Central memory CD4-positive, alpha-beta T cell (primary cell): ENCODE results near the gene BIRC2.

Experiments
- DNase-seq: peaks from one replicate; pipeline ENCODE4 v3.0.0; 2022

BIRC2 gene

GRCh38 chr11:102406099-102406498 lies 59.1 kb downstream of the BIRC2 start:
- no peak for DNase-seq

GRCh38 chr11:102407901-102408300 lies 60.9 kb downstream of the BIRC2 start:
- DNase-seq: no peak

DNA sequence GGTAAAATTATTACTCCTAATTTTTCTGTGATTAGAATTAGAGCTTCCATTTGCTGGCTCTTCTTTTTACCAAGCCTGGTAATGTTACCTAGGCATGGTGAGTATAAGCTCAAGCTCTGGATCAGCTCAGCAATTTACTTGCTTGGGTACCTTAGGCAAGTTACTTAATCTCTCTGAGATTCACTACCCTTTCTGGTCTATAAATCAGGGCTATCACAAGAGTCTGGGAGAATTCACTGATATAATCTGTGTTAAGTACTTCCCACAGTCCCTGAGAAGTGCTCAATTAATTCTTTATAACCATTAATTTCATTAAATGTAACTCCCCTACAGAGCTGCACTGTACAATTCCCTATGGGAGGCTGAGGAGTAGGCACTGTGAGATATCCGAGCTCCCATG lies 61.3 kb downstream of the BIRC2 start:
- no peak for DNase-seq

DNA sequence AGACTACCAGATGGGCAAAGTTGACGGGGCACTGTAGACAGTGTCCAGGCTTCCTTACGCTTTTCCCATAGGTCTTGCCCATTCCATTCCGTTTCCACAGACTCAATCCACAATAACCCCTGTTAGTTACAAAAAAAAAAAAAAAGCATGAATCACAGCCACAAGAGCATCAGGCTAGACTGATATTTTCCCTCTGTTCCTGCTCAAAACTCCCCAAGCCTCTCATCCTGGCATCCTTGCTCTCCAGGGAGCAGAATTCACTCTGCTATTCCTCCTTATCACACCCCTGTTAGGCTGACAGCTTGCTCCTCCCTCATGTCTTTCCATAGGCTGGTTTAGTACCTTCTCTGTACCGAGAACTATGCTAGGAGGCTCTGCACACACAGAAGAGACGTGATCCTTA lies 63.4 kb downstream of the BIRC2 start:
- no peak for DNase-seq

GRCh38 chr11:102411142-102411541 lies 64.1 kb downstream of the BIRC2 start:
- no peak for DNase-seq

DNA sequence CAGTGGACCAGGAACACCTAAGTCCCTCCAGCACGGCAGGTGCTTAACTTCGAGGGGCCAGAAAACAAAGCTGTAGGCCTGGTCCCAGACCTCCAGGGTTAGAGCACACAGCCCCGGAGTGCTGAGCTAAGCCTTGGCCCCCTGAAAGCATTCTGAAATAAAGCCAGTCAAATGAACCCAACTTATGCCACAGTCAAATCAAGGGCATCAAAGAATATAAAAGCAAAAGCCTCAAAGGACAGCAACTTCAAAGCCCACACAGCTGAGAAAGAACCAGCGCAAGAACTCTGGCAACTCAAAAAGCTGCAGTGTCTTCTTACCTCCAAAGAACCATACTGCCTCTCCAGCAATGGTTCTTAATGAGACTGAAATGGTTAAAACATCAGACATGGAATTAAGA lies 66.5 kb downstream of the BIRC2 start:
- DNase-seq: peak; percentile 21

DNA sequence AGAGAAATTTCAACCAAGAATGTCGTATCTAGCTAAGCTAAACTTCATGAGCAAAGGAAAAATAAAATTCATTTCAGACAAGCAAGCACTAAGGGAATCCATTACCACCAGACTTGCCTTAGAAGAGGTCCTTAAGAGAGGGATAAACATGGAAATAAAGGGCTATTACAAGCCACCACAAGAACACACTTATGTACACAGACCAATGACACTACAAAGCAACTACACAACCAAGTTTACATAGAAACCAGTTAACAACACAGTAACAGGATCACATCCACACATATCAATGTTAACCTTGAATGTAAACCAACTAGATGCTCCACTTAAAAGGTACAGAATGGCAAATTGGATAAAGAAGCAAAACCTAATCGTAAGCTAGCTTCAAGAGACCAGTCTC lies 67.5 kb downstream of the BIRC2 start:
- no peak for DNase-seq

DNA sequence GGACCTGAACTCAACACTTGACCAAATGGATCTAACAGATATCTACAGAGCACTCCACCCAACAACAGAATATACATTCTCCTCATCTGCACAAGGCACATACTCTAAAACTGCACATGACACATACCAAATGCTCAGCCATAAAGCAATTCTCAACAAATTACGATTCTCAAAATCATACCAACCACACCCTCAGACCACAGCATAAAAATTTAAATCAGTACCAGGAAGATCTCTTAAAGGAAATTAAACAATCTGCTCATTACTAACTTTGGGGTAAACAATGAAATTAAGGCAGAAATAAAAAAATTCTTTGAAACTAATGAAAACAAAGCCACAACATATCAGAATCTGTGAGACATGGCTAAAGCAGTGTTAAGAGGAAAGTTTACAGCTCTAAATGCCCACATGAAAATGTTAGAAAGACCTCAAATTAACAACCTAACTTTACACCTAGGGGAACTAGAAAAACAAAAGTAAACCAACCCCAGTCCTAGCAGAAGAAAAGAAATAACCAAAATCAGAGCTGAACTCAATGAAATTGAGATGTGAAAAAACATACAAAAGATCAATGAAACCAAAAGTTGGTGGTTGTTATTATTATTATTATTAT lies 68.4 kb downstream of the BIRC2 start:
- DNase-seq: peak; percentile 27

DNA sequence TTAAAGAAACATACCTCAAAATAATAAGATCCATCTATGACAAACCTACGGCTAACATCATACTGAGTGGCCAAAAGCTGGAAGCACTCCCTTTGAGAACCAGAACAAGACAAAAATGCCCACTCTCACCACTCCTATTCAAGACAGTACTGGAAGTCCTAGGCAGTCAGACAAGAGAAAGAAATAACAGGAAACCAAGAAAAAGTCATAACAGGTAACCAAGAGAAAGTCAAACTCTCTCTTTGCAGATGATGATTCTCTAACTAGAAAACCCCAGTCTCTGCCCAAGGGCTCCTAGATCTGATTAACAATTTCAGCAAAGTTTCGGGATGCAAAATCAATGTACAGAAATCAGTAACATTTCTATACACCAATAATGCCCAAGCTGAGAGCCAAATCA lies 70.0 kb downstream of the BIRC2 start:
- DNase-seq: peak; percentile 28

DNA sequence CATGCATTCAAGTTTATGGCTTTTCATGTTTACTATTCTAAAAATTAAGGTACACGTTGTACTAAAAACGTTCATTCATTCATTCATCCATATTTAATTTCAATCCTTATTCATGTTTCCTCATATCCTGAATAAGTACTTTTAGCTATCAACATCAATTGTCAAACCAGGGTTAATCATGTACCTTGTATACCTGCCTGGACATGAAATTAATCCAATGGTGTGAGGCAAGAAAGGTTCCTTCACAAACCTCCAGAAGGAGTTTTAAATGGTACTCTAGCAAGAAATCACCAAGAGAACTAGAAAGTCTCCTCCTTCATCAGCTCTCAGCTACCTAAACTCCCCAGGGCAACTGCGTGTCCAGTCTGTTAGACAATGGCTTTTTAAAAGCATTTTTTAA lies 72.2 kb downstream of the BIRC2 start:
- DNase-seq: no peak

DNA sequence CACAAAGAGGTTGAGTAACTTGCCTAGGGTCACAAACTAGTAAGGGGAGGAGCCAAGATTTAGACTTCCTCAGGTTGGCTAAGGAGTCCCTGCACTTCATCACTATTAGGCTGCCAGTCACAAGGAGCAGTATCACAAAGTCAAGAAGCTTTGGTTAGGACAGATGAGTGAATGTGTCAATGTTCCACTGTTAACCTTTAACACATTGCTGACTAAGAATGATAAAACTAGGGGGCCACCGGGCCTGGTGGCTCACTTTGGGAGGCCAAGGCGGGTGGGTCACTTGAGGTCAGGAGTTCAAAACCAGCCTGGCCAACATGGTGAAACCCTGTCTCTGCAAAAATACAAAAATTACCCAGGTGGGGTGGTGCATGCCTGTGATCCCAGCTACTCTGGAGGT lies 73.5 kb downstream of the BIRC2 start:
- no peak for DNase-seq

DNA sequence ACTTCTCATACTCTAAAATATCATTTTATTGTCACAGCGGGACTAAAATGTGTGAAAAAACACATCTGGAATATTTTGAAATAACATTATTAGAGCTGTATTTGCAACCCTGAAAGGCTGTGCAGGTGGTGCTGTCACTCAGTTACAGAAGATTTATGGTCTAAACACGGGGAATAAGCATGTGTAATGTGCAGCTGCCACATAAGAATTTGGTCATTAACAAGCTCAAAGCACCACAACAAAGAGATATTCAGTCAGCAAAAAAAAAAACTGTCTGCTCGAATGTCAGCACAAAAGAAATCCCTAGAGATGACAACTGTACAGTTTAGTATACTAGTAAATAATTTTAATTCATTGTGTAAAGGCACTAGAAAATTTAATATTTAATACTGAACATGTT lies 74.2 kb downstream of the BIRC2 start:
- peak; percentile 47 for DNase-seq

DNA sequence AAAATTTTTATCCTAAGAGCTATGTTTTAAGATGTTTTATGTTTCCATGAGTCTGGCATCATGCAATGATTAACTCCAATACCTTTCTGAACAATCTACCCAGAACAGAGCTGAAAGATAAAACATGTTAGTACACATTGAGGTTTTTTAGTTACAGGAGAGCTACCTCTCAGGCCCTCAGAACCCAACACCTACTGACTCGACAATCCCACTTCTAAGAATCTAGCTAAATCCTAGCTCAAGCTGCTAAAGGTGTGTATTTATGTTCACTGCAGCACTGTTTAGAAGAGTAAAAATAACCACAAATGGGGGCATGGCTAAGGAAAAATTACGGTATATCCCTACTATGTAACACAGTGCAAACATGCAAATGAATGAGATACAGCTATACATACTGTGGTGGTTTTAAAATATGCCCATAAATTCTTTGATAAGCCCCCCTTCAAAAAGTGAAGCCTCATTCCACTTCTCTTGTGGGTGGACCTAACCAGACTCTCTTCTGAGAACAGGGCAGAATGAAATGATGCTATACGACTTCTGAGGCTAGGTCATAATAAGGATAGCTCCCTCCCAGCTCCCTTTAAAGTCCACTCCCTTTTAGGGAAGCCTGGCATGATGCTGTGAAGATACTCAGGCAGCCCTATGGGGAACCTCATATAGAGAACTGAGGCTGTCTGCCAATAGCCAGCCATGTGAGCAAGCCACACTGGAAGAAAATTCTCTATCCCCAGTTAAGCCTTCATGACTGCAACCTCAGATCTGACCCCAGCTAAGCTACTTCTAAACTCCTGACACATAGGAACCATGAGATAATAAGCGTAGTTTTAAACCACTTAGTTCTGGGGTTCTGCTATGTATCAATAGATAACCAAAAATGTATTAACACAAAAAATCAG lies 76.1 kb downstream of the BIRC2 start:
- DNase-seq: no peak

- DNase-seq: no peak
Observed at GRCh38 chr11:102423936-102424335, 76.9 kb downstream of the BIRC2 start.

GRCh38 chr11:102426000-102426399 lies 79.0 kb downstream of the BIRC2 start:
- DNase-seq: no peak

GRCh38 chr11:102426570-102426969 lies 79.6 kb downstream of the BIRC2 start:
- DNase-seq: no peak

DNA sequence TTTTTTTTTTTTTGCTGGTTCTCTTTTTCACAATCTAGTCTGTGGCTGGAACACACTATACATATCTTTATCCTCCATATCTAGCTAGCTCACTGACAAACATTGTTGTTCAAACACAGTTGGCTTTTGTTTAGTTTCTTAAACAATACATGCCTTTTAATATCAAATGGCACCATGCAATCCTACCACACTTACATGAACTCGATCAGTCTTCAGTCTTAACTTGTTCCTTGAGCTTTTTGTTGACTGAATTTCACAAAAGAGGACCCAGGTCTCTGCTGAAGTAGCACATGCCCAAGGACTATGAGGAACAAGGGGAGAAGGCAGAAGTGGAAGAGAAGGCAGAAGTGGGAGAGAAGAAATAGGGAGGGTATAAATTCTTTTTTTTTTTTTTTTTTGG lies 80.1 kb downstream of the BIRC2 start:
- no peak for DNase-seq
